Superior temporal gyrus (tissue), 1 donor: ENCODE data around the gene TAOK1.

ENCODE experiments used
- DNase-seq: peaks from one replicate; pipeline ENCODE4 v3.0.0-alpha.2; 2016; ENCODE audit errors: extremely low spot score

Gene TAOK1

GRCh38 chr17:29378500-29378899 is 11.7 kb upstream of the TAOK1 start:
- DNase-seq: peak; percentile 59

GRCh38 chr17:29379084-29379991 is 10.8 kb upstream of the TAOK1 start:
- DNase-seq: peak; percentile 81

GRCh38 chr17:29383686-29384085 is 6.5 kb upstream of the TAOK1 start:
- no peak for DNase-seq

- no peak for DNase-seq
Measured at GRCh38 chr17:29384901-29385300, 5.3 kb upstream of the TAOK1 start.

- no peak for DNase-seq
Measured at GRCh38 chr17:29386760-29387159, 3.4 kb upstream of the TAOK1 start.

GRCh38 chr17:29388937-29389336 is 1.2 kb upstream of the TAOK1 start:
- DNase-seq: no peak

- DNase-seq: peak; percentile 59
Measured at GRCh38 chr17:29390851-29391631, 878 bp downstream of the TAOK1 start.

GRCh38 chr17:29393436-29393835 is 3.3 kb downstream of the TAOK1 start:
- DNase-seq: no peak

- no peak for DNase-seq
Measured at GRCh38 chr17:29394761-29395160, 4.6 kb downstream of the TAOK1 start.

GRCh38 chr17:29396066-29396465 is 5.9 kb downstream of the TAOK1 start:
- no peak for DNase-seq

GRCh38 chr17:29399634-29400033 is 9.5 kb downstream of the TAOK1 start:
- no peak for DNase-seq

- no peak for DNase-seq
Measured at GRCh38 chr17:29400818-29401217, 10.7 kb downstream of the TAOK1 start.

- DNase-seq: no peak
Measured at GRCh38 chr17:29401258-29401657, 11.1 kb downstream of the TAOK1 start.

- no peak for DNase-seq
Measured at GRCh38 chr17:29407856-29408255, 17.7 kb downstream of the TAOK1 start.

- DNase-seq: no peak
Measured at GRCh38 chr17:29409963-29410362, 19.8 kb downstream of the TAOK1 start.

- DNase-seq: no peak
Measured at GRCh38 chr17:29412780-29413565, 22.8 kb downstream of the TAOK1 start.

- DNase-seq: no peak
Measured at GRCh38 chr17:29420128-29420527, 30.0 kb downstream of the TAOK1 start.

GRCh38 chr17:29430275-29430674 is 40.1 kb downstream of the TAOK1 start:
- no peak for DNase-seq

- no peak for DNase-seq
Measured at GRCh38 chr17:29433541-29433940, 43.4 kb downstream of the TAOK1 start.

- no peak for DNase-seq
Measured at GRCh38 chr17:29434550-29434949, 44.4 kb downstream of the TAOK1 start.

- no peak for DNase-seq
Measured at GRCh38 chr17:29442451-29442850, 52.3 kb downstream of the TAOK1 start.
